Ishikawa (cell line): ENCODE data around the gene CYP4F12.

ENCODE experiments used
- CEBPB ChIP-seq: IDR thresholded peaks from 2 replicates; pipeline ENCODE4 v1.6.1; 2012
- CREB1 ChIP-seq: IDR thresholded peaks from 2 replicates; pipeline ENCODE4 v1.6.1; 2012; ENCODE audit warnings: low read depth
- EGR1 ChIP-seq: IDR thresholded peaks from 2 replicates; pipeline ENCODE4 v1.6.1; 2012
- EP300 ChIP-seq: IDR thresholded peaks from 2 replicates; pipeline ENCODE4 v1.6.1; 2012; ENCODE audit warnings: borderline replicate concordance
- MAX ChIP-seq: IDR thresholded peaks from 2 replicates; pipeline ENCODE4 v1.6.1; 2012
- NFIC ChIP-seq: IDR thresholded peaks from 2 replicates; pipeline ENCODE4 v1.6.1; 2012
- RAD21 ChIP-seq: IDR thresholded peaks from 2 replicates; pipeline ENCODE4 v1.6.1; 2012; ENCODE audit warnings: low read depth
- REST ChIP-seq: IDR thresholded peaks from 2 replicates; pipeline ENCODE4 v1.6.1; 2012; ENCODE audit warnings: low read depth, mild to moderate bottlenecking
- TAF1 ChIP-seq: IDR thresholded peaks from 2 replicates; pipeline ENCODE4 v1.6.1; 2012; ENCODE audit warnings: low read depth, mild to moderate bottlenecking
- TCF12 ChIP-seq: IDR thresholded peaks from 2 replicates; pipeline ENCODE4 v1.6.1; 2012; ENCODE audit warnings: low read depth
- TEAD4 ChIP-seq: IDR thresholded peaks from 2 replicates; pipeline ENCODE4 v1.6.1; 2012
- USF1 ChIP-seq: IDR thresholded peaks from 2 replicates; pipeline ENCODE4 v1.6.1; 2012
- YY1 ChIP-seq: IDR thresholded peaks from 2 replicates; pipeline ENCODE4 v1.6.1; 2012; ENCODE audit warnings: low read depth
- ZBTB7A ChIP-seq: IDR thresholded peaks from 2 replicates; pipeline ENCODE4 v1.6.1; 2012; ENCODE audit warnings: low read depth

The CYP4F12 gene

GRCh38 chr19:15642807-15643206 lies 30.1 kb upstream of the CYP4F12 start:
- TF ChIP-seq MAX = no peak
- TF ChIP-seq EGR1 = no peak
- TF ChIP-seq NFIC = no peak

GRCh38 chr19:15643387-15643786 lies 29.5 kb upstream of the CYP4F12 start:
- no peak for TF ChIP-seq TAF1
- no peak for TF ChIP-seq EGR1
- TF ChIP-seq NFIC = no peak
- TF ChIP-seq CREB1 = no peak
- no peak for TF ChIP-seq ZBTB7A
- TF ChIP-seq MAX = no peak
- no peak for TF ChIP-seq TEAD4
- TF ChIP-seq CEBPB = no peak
- TF ChIP-seq REST = no peak
- TF ChIP-seq RAD21 = no peak

GRCh38 chr19:15644066-15644741 lies 28.7 kb upstream of the CYP4F12 start:
- TF ChIP-seq REST (no peak), EGR1 (no peak)

- no peak for TF ChIP-seq EP300
- TF ChIP-seq REST = no peak
- TF ChIP-seq CREB1 = no peak
- no peak for TF ChIP-seq YY1
- TF ChIP-seq USF1 = no peak
- no peak for TF ChIP-seq TCF12
- TF ChIP-seq RAD21 = no peak
- TF ChIP-seq NFIC = no peak
- TF ChIP-seq TAF1 = no peak
Observed at GRCh38 chr19:15644816-15645215, 28.1 kb upstream of the CYP4F12 start.

- no peak for TF ChIP-seq RAD21
- TF ChIP-seq USF1 = no peak
- TF ChIP-seq TAF1 = no peak
- no peak for TF ChIP-seq EP300
- TF ChIP-seq TCF12 = no peak
- TF ChIP-seq MAX = no peak
- TF ChIP-seq NFIC = no peak
Observed at GRCh38 chr19:15649526-15649925, 23.4 kb upstream of the CYP4F12 start.
